Panc1 (cell line): ENCODE measurements around the gene LIMK2. TPM values are rescaled to one million over a fixed set of nuclear protein-coding genes. Genes with fewer than 3 reads are reported as not detected.

Source experiments
- ATAC-seq: fragments of 200-7000 bp; cut with Tn5 transposase; 2 replicates; pipeline ENCODE4 v1.9.1; 2020; ENCODE audit warnings: mild to moderate bottlenecking, moderate library complexity
- BruUV-seq: library from RNA; stranded (reverse); fragments of 400-500 nt; replicated peaks from 2 replicates; lab custom pipeline; 2021; lab: Mats Ljungman, UMichigan
- CTCF ChIA-PET: fragments of 300-600 bp; sonication (Branson Sonifier 250); formaldehyde crosslinking; loops from one replicate; lab custom pipeline; 2022; ENCODE audit warnings: antibody characterized with exemption; lab: Charles Lee
- POLR2A ChIA-PET: fragments of 300-600 bp; sonication (Branson Sonifier 250); formaldehyde crosslinking; loops from one replicate; lab custom pipeline; 2022; ENCODE audit warnings: antibody characterized with exemption; lab: Charles Lee
- DNase-seq: peaks from one replicate; pipeline ENCODE4 v3.0.0-alpha.2; 2010; ENCODE audit warnings: low read depth, low spot score
- H3K27ac ChIP-seq: 2 replicates; pipeline ENCODE4 v1.5.1; 2011; ENCODE audit warnings: mild to moderate bottlenecking, low read length, inconsistent platforms
- H3K27me3 ChIP-seq: fragments of 200-500 bp; sonication (Bioruptor generic); 2 replicates; pipeline ENCODE4 v1.6.0; 2014; ENCODE audit warnings: low read length, inconsistent platforms; ENCODE audit not compliant: control insufficient read depth, insufficient read depth
- H3K36me3 ChIP-seq: fragments of 200-500 bp; sonication (Bioruptor generic); 2 replicates; pipeline ENCODE4 v1.5.1; 2014; ENCODE audit warnings: inconsistent platforms, mild to moderate bottlenecking, low read length, moderate library complexity; ENCODE audit not compliant: control insufficient read depth, insufficient read depth
- H3K4me1 ChIP-seq: 2 replicates; pipeline ENCODE4 v1.5.1; 2011; ENCODE audit warnings: inconsistent platforms, mild to moderate bottlenecking, low read length, moderate library complexity; ENCODE audit not compliant: control insufficient read depth, insufficient read depth
- H3K4me3 ChIP-seq, 2 experiments: 2 replicates each; pipeline ENCODE4 v1.5.1; 2011 to 2012; ENCODE audit warnings: low read depth in 2 of 2, low read length in 2 of 2, mild to moderate bottlenecking in 2 of 2, inconsistent platforms in 1 of 2, moderate library complexity in 1 of 2
- H3K9me3 ChIP-seq: fragments of 200-500 bp; sonication (Bioruptor generic); 2 replicates; pipeline ENCODE4 v1.5.1; 2014; ENCODE audit warnings: low read depth, mild to moderate bottlenecking, inconsistent platforms, low read length, moderate library complexity; ENCODE audit not compliant: control insufficient read depth, insufficient read depth
- CTCF ChIP-seq: fragments of 450-650 bp; IDR thresholded peaks from 2 replicates; pipeline ENCODE4 v1.5.1; 2017; ENCODE audit warnings: mild to moderate bottlenecking
- POLR2AphosphoS5 ChIP-seq: IDR thresholded peaks from 2 replicates; pipeline ENCODE4 v1.6.1; 2012; ENCODE audit warnings: mild to moderate bottlenecking, low read depth, low read length, moderate library complexity
- SIN3A ChIP-seq: IDR thresholded peaks from 2 replicates; pipeline ENCODE4 v1.6.1; 2012; ENCODE audit warnings: low read depth, mild to moderate bottlenecking, low read length, moderate library complexity, borderline replicate concordance; ENCODE audit not compliant: insufficient read depth
- TCF7L2 ChIP-seq: IDR thresholded peaks from 2 replicates; pipeline ENCODE4 v1.6.1; 2011; ENCODE audit warnings: mild to moderate bottlenecking, low read depth, low read length, inconsistent platforms
- in situ Hi-C: cut with HindIII; loops from 2 replicates; pipeline ENCODE4 v1.10.0; 2016; ENCODE audit warnings: low sequenced_read_pairs, low pct_unique_long_range_greater_than_20kb
- intact Hi-C: fragments of 100-400 bp; cut with micrococcal nuclease; formaldehyde crosslinking; loops from one replicate; pipeline ENCODE4 v1.10.0; 2022; ENCODE audit not compliant: unreplicated experiment
- total RNA-seq: library from RNA; stranded (reverse); gene quantifications from one replicate; pipeline ENCODE4 v1.2.1, GENCODE V29; 2021; ENCODE audit not compliant: unreplicated experiment
- TF ChIP-seq, protein P1 (sequence below), 2 experiments: IDR thresholded peaks; 2 replicates each; pipeline ENCODE4 v1.6.1; 2011 to 2012; ENCODE audit warnings: low read depth in 2 of 2, control low read depth in 1 of 2, low read length in 1 of 2, mild to moderate bottlenecking in 1 of 2, moderate library complexity in 1 of 2; ENCODE audit not compliant: insufficient read depth in 1 of 2

Gene LIMK2
- total RNA-seq, 1 experiment from 2014 or later = 12.6 TPM

DNA sequence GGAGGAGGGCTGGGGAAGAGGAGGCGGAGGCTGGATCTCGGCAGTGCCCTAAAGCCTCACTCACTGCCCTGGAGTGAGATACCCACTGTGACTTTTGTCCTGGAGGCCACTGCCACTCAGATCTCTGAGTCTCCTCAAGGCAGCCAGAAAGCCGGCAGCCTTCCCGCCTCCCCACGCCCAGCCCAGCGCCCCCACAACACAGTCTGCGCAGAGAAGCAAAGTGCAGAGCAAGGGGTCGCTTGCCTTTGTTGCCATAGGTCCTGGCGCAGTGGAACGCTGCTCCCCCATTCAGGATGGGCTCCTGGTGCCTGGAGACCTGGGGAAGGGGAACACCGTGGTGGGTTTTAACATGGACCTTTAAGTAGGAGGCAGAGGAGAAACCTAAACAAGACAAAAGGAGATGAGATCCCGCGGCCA lies 116.5 kb downstream of the LIMK2 start:
- ChIA-PET POLR2A (no interaction called here), CTCF (no interaction called here)
- Histone ChIP-seq H3K4me3 (no peak overlapping the region), H3K36me3 (no peaks in the 10 kb centered on the region), H3K27me3 (no peaks in the 10 kb centered on the region), H3K9me3 (no peaks in the 10 kb centered on the region), H3K4me1 (no peaks in the 10 kb centered on the region), H3K27ac (no peak overlapping the region)
- DNase-seq = no peak
- intact Hi-C loops (no loop called here), in situ Hi-C loops (no loop called here)
- no TSS peak for BruUV-seq
- ATAC-seq = no peak
- TF ChIP-seq, protein P1, sequence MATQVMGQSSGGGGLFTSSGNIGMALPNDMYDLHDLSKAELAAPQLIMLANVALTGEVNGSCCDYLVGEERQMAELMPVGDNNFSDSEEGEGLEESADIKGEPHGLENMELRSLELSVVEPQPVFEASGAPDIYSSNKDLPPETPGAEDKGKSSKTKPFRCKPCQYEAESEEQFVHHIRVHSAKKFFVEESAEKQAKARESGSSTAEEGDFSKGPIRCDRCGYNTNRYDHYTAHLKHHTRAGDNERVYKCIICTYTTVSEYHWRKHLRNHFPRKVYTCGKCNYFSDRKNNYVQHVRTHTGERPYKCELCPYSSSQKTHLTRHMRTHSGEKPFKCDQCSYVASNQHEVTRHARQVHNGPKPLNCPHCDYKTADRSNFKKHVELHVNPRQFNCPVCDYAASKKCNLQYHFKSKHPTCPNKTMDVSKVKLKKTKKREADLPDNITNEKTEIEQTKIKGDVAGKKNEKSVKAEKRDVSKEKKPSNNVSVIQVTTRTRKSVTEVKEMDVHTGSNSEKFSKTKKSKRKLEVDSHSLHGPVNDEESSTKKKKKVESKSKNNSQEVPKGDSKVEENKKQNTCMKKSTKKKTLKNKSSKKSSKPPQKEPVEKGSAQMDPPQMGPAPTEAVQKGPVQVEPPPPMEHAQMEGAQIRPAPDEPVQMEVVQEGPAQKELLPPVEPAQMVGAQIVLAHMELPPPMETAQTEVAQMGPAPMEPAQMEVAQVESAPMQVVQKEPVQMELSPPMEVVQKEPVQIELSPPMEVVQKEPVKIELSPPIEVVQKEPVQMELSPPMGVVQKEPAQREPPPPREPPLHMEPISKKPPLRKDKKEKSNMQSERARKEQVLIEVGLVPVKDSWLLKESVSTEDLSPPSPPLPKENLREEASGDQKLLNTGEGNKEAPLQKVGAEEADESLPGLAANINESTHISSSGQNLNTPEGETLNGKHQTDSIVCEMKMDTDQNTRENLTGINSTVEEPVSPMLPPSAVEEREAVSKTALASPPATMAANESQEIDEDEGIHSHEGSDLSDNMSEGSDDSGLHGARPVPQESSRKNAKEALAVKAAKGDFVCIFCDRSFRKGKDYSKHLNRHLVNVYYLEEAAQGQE (IDR thresholded peaks at IDR 0.05; ENCODE audit: insufficient read depth in 1 of 2, low read depth in 2 of 2, low read length in 1 of 2) = no peak
- no peak for TF ChIP-seq TCF7L2
- TF ChIP-seq POLR2AphosphoS5 = no peak
- TF ChIP-seq SIN3A = no peak
- TF ChIP-seq CTCF = no peak

GRCh38 chr22:31329029-31329428 lies 116.9 kb downstream of the LIMK2 start:
- ChIA-PET POLR2A (no interaction called here), CTCF (no interaction called here)
- DNase-seq = no peak
- TF ChIP-seq TCF7L2 (no peak), SIN3A (no peak), POLR2AphosphoS5 (no peak), CTCF (no peak)
- TF ChIP-seq, protein P1 (IDR thresholded peaks at IDR 0.05; ENCODE audit: insufficient read depth in 1 of 2, low read depth in 2 of 2, low read length in 1 of 2) = no peak
- no TSS peak for BruUV-seq
- no peak for ATAC-seq
- Histone ChIP-seq H3K27me3 (no peaks in the 10 kb centered on the region), H3K27ac (no peak overlapping the region), H3K9me3 (no peaks in the 10 kb centered on the region), H3K4me3 (no peak overlapping the region), H3K4me1 (no peaks in the 10 kb centered on the region), H3K36me3 (no peaks in the 10 kb centered on the region)
- in situ Hi-C loops (no loop called here), intact Hi-C loops (no loop called here)

Other genes with a start within 250 kb of the LIMK2 start
- gene MORC2, start 243.5 kb upstream of the LIMK2 start, total RNA-seq = 31.5 TPM
- gene TUG1, start 243.0 kb upstream of the LIMK2 start, total RNA-seq = 69.8 TPM
- 71.7 TPM for gene SMTN, start 131.0 kb upstream of the LIMK2 start, total RNA-seq
- 84.4 TPM for gene SELENOM, start 104.7 kb upstream of the LIMK2 start, total RNA-seq
- gene INPP5J, start 89.3 kb upstream of the LIMK2 start, total RNA-seq = 1.7 TPM
- not detected for gene PLA2G3, start 71.8 kb upstream of the LIMK2 start, total RNA-seq
- 23.5 TPM for gene RNF185, start 52.1 kb upstream of the LIMK2 start, total RNA-seq
- 3.6 TPM for gene PIK3IP1, start 80.2 kb downstream of the LIMK2 start, total RNA-seq
- gene PATZ1, start 134.0 kb downstream of the LIMK2 start, total RNA-seq = 18.6 TPM
- 51.2 TPM for gene DRG1, start 187.3 kb downstream of the LIMK2 start, total RNA-seq